HepG2 (cell line): Measurements from ENCODE around the gene COL4A2. TPM values are rescaled to one million over a fixed set of nuclear protein-coding genes. Genes with fewer than 3 reads are reported as not detected.

Experiments
- ATAC-seq: fragments of 200-7000 bp; cut with Tn5 transposase; 3 replicates; pipeline ENCODE4 v1.9.1; 2020; ENCODE audit warnings: mild to moderate bottlenecking, moderate library complexity
- BruUV-seq: library from RNA; stranded (reverse); fragments of 400-500 nt; replicated peaks from 2 replicates; lab custom pipeline; 2021; lab: Mats Ljungman, UMichigan
- CTCF ChIA-PET: fragments of 300-600 bp; formaldehyde crosslinking; extraction: SDS; loops from one replicate; lab custom pipeline; 2021; ENCODE audit warnings: low total read pairs, inconsistent platforms, low intra/inter-chr PET ratio; lab: Yijun Ruan, JAX
- POLR2A ChIA-PET: fragments of 350-600 bp; sonication (Branson Sonifier 250); formaldehyde crosslinking; loops from one replicate; lab custom pipeline; 2020; ENCODE audit warnings: antibody characterized with exemption, inconsistent platforms; lab: Yijun Ruan, JAX
- DNase-seq: peaks from one replicate; pipeline ENCODE4 v3.0.0-alpha.2; 2015; ENCODE audit warnings: low spot score
- FAIRE-seq: peaks from 3 replicates; lab custom pipeline; 2011; peaks lifted over from hg19 to GRCh38; lab: Jason Lieb, UNC
- H2AFZ ChIP-seq: one replicate; pipeline ENCODE4 v1.6.1; 2011; ENCODE audit warnings: low read length, inconsistent platforms
- H3K27ac ChIP-seq: fragments of 300-600 bp; 3 replicates; pipeline ENCODE4 v1.8.0; 2011; ENCODE audit warnings: mixed run types, mild to moderate bottlenecking, mixed read lengths, low read length, inconsistent platforms; ENCODE audit not compliant: insufficient read depth; ENCODE audit errors: extremely low read length
- H3K27me3 ChIP-seq, 2 experiments: fragments of 200-600 bp in 1 of 2; 2 replicates in 1 of 2; 3 replicates in 1 of 2; pipeline versions ENCODE4 v1.6.0 to v1.8.0; 2011; ENCODE audit warnings: low read length in 2 of 2, mild to moderate bottlenecking in 2 of 2, moderate library complexity in 2 of 2, inconsistent platforms in 1 of 2; ENCODE audit not compliant: insufficient read depth in 2 of 2, control insufficient read depth in 1 of 2
- H3K36me3 ChIP-seq, 2 experiments: fragments of 200-600 bp in 1 of 2; replicated peaks in 1 of 2; 2 replicates in 1 of 2; 3 replicates in 1 of 2; pipeline versions ENCODE4 v1.5.1 to v1.8.0; 2011; ENCODE audit warnings: low read length in 2 of 2, inconsistent platforms in 1 of 2; ENCODE audit not compliant: insufficient read depth in 2 of 2, control insufficient read depth in 1 of 2
- H3K4me1 ChIP-seq: 2 replicates; pipeline ENCODE4 v1.5.1; 2012; ENCODE audit warnings: low read length, inconsistent platforms; ENCODE audit not compliant: insufficient read depth
- H3K4me2 ChIP-seq: 2 replicates; pipeline ENCODE4 v1.6.0; 2011; ENCODE audit warnings: low read depth, low read length, inconsistent platforms
- H3K4me3 ChIP-seq, 3 experiments: fragments of 200-600 bp in 1 of 3; sonication (generic), shearing (Covaris generic) in 1 of 3; replicated peaks in 1 of 3; 2 replicates each; pipeline ENCODE4 v1.5.1; 2011 to 2016; ENCODE audit warnings: low read length in 3 of 3, inconsistent platforms in 2 of 3, low read depth in 2 of 3, mild to moderate bottlenecking in 2 of 3, control low read depth in 1 of 3, mixed read lengths in 1 of 3; ENCODE audit not compliant: insufficient read depth in 1 of 3
- H3K79me2 ChIP-seq: one replicate; pipeline ENCODE4 v1.6.1; 2011; ENCODE audit warnings: low read length, inconsistent platforms; ENCODE audit not compliant: insufficient read depth
- H3K9ac ChIP-seq: 2 replicates; pipeline ENCODE4 v1.6.0; 2011; ENCODE audit warnings: mild to moderate bottlenecking, low read depth, low read length, inconsistent platforms; ENCODE audit not compliant: insufficient read depth
- H3K9me3 ChIP-seq: 2 replicates; pipeline ENCODE4 v1.5.1; 2012; ENCODE audit warnings: mild to moderate bottlenecking, low read length
- H4K20me1 ChIP-seq: 2 replicates; pipeline ENCODE4 v1.6.0; 2011; ENCODE audit warnings: inconsistent platforms, mild to moderate bottlenecking, low read length, moderate library complexity; ENCODE audit not compliant: insufficient read depth
- CEBPB ChIP-seq: IDR thresholded peaks from 2 replicates; pipeline ENCODE4 v1.6.1; 2011; ENCODE audit warnings: low read depth, low read length, improper control_type of control experiment, borderline replicate concordance
- JDP2 ChIP-seq: sonication (generic); formaldehyde crosslinking; IDR thresholded peaks from 2 replicates; pipeline ENCODE4 v1.8.1; 2022; ENCODE audit warnings: missing genetic modification reagents, borderline replicate concordance
- STAG1 ChIP-seq: sonication (generic); formaldehyde crosslinking; IDR thresholded peaks from 2 replicates; pipeline ENCODE4 v1.4.0; 2020; ENCODE audit warnings: missing genetic modification reagents
- ZNF34 ChIP-seq: sonication (generic); formaldehyde crosslinking; IDR thresholded peaks from 2 replicates; pipeline ENCODE4 v1.4.0; 2020; ENCODE audit warnings: mild to moderate bottlenecking, missing genetic modification reagents, borderline replicate concordance
- WGBS: methylation state at CpG from one replicate; pipeline ENCODE4 v1.1.6; 2017; ENCODE audit warnings: low lambda C conversion rate; 5-methylcytosine and 5-hydroxymethylcytosine counted together
- in situ Hi-C: cut with HindIII; loops from 2 replicates; pipeline ENCODE4 v1.10.0; 2017; ENCODE audit warnings: low pct_unique_long_range_greater_than_20kb; ENCODE audit not compliant: extremely low pct_ligation_motif_present
- intact Hi-C: fragments of 100-400 bp; cut with micrococcal nuclease; formaldehyde crosslinking; loops from one replicate; pipeline ENCODE4 v1.10.0; 2022; ENCODE audit not compliant: unreplicated experiment
- polyA plus RNA-seq, 8 experiments: library from polyadenylated mRNA; depleted of rRNA in 3 of 8; stranded (reverse) in 7 of 8; unstranded in 1 of 8; fragments of >200 nt; fragmentation: Illumina TruSeq in 4 of 8; extraction: Trizol in 4 of 8; gene quantifications; 2 replicates each; pipeline versions ENCODE4 v1.2.1 to v1.2.3, GENCODE V29; 2011 to 2016; ENCODE audit warnings: low read depth in 4 of 8, missing spikeins in 1 of 8, mixed read lengths in 1 of 8; ENCODE audit not compliant: insufficient read depth in 1 of 8
- total RNA-seq, 5 experiments: library from RNA; depleted of rRNA; stranded (reverse); fragments of >200 nt; fragmentation: Illumina TruSeq; extraction: Trizol; gene quantifications; 2 replicates each; pipeline ENCODE4 v1.2.3, GENCODE V29; 2016; ENCODE audit warnings: low read depth in 1 of 5
- TF ChIP-seq, protein P1 (sequence below): sonication (generic); formaldehyde crosslinking; IDR thresholded peaks from 2 replicates; pipeline ENCODE4 v1.5.0; 2020; ENCODE audit warnings: mild to moderate bottlenecking, missing genetic modification reagents, moderate library complexity
- TF ChIP-seq, protein P2 (sequence below): sonication (generic); formaldehyde crosslinking; IDR thresholded peaks from 2 replicates; pipeline ENCODE4 v1.8.0; 2022; ENCODE audit warnings: mild to moderate bottlenecking, missing genetic modification reagents; ENCODE audit not compliant: insufficient replicate concordance
- TF ChIP-seq, protein P3 (sequence below): sonication (generic); formaldehyde crosslinking; conservative IDR thresholded peaks from 2 replicates; pipeline ENCODE4 v1.8.0; 2022; ENCODE audit warnings: missing genetic modification reagents

COL4A2 gene
- total and polyA plus RNA-seq, 2 of the 13 experiments (the other 11 are each of a cell fraction or from before 2014, with no cell fraction given) = 0.22 to 1.9 TPM

DNA sequence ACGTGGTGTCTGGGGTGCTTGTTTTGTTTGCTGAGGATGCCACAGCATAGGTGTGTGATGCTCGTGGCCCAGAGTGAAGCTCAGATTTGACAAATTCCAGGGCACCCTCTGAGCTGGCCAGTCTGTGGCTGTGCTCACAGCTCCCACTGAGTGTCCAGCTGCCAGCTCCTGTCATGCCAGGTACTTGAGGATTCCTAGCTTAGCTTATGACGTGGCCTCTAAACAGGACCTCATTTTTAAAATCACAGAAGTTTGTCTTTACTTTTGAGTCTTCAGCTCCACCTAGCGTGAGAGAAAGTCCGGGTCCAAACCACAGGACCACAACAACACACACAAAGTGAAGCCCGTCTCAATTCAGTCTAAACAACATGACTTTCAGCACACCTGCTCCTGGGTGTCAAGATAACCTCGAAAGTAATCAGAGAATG lies 137.2 kb downstream of the COL4A2 start:
- DNase-seq (no peak), FAIRE-seq (no peak), ATAC-seq (peak; percentile 55)
- TF ChIP-seq, protein P1, sequence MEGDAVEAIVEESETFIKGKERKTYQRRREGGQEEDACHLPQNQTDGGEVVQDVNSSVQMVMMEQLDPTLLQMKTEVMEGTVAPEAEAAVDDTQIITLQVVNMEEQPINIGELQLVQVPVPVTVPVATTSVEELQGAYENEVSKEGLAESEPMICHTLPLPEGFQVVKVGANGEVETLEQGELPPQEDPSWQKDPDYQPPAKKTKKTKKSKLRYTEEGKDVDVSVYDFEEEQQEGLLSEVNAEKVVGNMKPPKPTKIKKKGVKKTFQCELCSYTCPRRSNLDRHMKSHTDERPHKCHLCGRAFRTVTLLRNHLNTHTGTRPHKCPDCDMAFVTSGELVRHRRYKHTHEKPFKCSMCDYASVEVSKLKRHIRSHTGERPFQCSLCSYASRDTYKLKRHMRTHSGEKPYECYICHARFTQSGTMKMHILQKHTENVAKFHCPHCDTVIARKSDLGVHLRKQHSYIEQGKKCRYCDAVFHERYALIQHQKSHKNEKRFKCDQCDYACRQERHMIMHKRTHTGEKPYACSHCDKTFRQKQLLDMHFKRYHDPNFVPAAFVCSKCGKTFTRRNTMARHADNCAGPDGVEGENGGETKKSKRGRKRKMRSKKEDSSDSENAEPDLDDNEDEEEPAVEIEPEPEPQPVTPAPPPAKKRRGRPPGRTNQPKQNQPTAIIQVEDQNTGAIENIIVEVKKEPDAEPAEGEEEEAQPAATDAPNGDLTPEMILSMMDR (CRISPR knock-in tag) = peak; percentile 49
- no peak for TF ChIP-seq JDP2 (CRISPR knock-in tag)
- peak; percentile 41 for TF ChIP-seq STAG1 (CRISPR knock-in tag)
- H3K79me2 ChIP-seq = no peaks in the 10 kb centered on the region
- in situ Hi-C loops = no loop called here
- CTCF ChIA-PET = no interaction called here
- POLR2A ChIA-PET = no interaction called here
- no peak overlapping the region for H3K27ac ChIP-seq
- BruUV-seq = no TSS peak
- H4K20me1 ChIP-seq = no peaks in the 10 kb centered on the region
- H3K9me3 ChIP-seq = no peaks in the 10 kb centered on the region
- peaks cover 4 to 52% of the 10 kb centered on the region in 2 experiments; a peak in 4 of 5 replicates for H3K27me3 ChIP-seq
- H3K4me3 ChIP-seq = no peak overlapping the region
- H2AFZ ChIP-seq = no peak overlapping the region
- no peak overlapping the region for H3K9ac ChIP-seq
- H3K4me1 ChIP-seq = peaks cover 18% of the 10 kb centered on the region
- intact Hi-C loops = loop anchor here (1.0 kb wide), 1 partner anchor 222 kb away; no protein-coding TSS in a partner anchor
- WGBS = 0% methylated on average over 1 of the region's 7 CpGs
- H3K36me3 ChIP-seq = no peaks in the 10 kb centered on the region
- H3K4me2 ChIP-seq = no peak overlapping the region

DNA sequence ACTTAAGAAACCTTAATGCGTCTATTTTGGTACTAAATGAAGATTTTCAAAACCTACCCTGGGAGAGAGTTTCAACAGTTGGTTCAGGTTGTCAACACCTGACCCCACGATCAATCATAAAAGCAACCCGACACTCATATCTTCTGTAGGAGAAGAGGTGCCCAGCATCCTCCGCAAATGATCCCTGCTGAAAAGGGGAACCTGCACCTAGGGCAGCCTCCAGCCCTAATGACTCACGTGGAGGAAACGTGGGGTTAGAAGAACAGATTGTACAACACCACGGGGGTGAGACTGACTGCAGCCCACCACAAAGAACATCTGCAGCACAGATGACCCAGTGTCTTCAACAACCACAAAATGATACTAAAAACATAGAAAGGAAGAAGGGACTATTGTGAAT lies 138.1 kb downstream of the COL4A2 start:
- DNase-seq = no peak
- no peak overlapping the region for H3K9ac ChIP-seq
- H2AFZ ChIP-seq = no peak overlapping the region
- H3K4me3 ChIP-seq = no peak overlapping the region
- BruUV-seq = no TSS peak
- no peaks in the 10 kb centered on the region for H3K79me2 ChIP-seq
- H3K27me3 ChIP-seq = peaks cover 4 to 61% of the 10 kb centered on the region in 2 experiments; a peak in 4 of 5 replicates
- H3K27ac ChIP-seq = no peak overlapping the region
- H3K4me2 ChIP-seq = no peak overlapping the region
- CTCF ChIA-PET = no interaction called here
- 35% methylated on average over 7 of the region's 7 CpGs for WGBS
- no peak for FAIRE-seq
- H4K20me1 ChIP-seq = no peaks in the 10 kb centered on the region
- no peaks in the 10 kb centered on the region for H3K9me3 ChIP-seq
- TF ChIP-seq, protein P2, sequence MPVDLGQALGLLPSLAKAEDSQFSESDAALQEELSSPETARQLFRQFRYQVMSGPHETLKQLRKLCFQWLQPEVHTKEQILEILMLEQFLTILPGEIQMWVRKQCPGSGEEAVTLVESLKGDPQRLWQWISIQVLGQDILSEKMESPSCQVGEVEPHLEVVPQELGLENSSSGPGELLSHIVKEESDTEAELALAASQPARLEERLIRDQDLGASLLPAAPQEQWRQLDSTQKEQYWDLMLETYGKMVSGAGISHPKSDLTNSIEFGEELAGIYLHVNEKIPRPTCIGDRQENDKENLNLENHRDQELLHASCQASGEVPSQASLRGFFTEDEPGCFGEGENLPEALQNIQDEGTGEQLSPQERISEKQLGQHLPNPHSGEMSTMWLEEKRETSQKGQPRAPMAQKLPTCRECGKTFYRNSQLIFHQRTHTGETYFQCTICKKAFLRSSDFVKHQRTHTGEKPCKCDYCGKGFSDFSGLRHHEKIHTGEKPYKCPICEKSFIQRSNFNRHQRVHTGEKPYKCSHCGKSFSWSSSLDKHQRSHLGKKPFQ = no peak
- TF ChIP-seq CEBPB = no peak
- TF ChIP-seq, protein P3, sequence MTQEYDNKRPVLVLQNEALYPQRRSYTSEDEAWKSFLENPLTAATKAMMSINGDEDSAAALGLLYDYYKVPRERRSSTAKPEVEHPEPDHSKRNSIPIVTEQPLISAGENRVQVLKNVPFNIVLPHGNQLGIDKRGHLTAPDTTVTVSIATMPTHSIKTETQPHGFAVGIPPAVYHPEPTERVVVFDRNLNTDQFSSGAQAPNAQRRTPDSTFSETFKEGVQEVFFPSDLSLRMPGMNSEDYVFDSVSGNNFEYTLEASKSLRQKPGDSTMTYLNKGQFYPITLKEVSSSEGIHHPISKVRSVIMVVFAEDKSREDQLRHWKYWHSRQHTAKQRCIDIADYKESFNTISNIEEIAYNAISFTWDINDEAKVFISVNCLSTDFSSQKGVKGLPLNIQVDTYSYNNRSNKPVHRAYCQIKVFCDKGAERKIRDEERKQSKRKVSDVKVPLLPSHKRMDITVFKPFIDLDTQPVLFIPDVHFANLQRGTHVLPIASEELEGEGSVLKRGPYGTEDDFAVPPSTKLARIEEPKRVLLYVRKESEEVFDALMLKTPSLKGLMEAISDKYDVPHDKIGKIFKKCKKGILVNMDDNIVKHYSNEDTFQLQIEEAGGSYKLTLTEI (CRISPR knock-in tag) = no peak
- no peak for TF ChIP-seq ZNF34
- peaks cover 18% of the 10 kb centered on the region for H3K4me1 ChIP-seq
- no peak for ATAC-seq
- POLR2A ChIA-PET = no interaction called here
- H3K36me3 ChIP-seq = no peaks in the 10 kb centered on the region
- in situ Hi-C loops = no loop called here
- intact Hi-C loops = no loop called here
